ENCODE measurements around the gene MAFF. TPM values are rescaled to one million over a fixed set of nuclear protein-coding genes. Genes with fewer than 3 reads are reported as not detected.

The MAFF gene
- total and polyA plus RNA-seq, 2 donors (not counting 1 experiment from before 2014, with no cell fraction given), result 8.8 to 26.3 TPM

DNA sequence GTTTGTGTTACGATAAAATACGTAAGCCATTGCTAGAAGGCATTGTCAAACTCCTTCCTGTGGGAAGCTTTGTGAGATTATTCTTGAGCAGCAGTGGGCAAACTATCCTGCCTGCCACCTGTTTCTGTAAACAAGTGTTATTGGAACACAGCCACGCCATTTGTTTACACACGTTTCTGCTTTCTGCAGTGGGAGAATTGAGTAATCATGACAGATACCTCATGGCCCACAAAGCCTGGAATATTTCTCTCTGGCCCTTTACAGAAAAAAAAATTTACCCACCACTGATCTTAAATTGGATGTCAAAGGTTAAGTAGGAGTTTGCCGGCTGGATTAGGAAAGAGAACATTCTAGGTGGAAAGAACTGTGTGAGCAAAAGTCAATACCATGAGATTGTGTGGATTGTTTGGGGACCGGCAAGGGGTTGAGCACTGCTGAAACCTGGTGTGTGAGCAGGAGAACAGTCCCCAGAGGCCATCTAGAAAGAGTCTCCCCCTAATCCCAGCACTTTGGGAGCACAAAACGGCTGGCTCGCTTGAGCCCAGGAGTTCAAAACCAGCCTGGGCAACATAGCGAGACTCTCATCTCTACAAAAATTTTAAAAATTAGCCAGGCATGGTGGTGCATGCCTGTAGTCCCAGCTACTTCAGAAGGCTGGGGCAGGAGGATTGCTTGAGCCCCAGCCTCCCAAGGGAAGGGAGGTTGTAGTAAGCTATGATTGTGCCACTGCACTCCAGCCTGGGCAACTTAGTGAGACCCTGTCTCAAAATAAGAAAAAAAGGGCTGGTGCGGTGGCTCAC lies 14.2 kb upstream of the MAFF start:
- peak in 1 of 2 donors; percentile 61 for DNase-seq (ENCODE audit: low read depth in 2 of 2)
- H4K20me1 ChIP-seq (ENCODE audit: control insufficient read depth, extremely low read depth, insufficient read depth, low read length), result no peaks in the 10 kb centered on the region
- H3K4me2 ChIP-seq (ENCODE audit: extremely low read depth, insufficient read depth, low read length), result no peak overlapping the region

DNA sequence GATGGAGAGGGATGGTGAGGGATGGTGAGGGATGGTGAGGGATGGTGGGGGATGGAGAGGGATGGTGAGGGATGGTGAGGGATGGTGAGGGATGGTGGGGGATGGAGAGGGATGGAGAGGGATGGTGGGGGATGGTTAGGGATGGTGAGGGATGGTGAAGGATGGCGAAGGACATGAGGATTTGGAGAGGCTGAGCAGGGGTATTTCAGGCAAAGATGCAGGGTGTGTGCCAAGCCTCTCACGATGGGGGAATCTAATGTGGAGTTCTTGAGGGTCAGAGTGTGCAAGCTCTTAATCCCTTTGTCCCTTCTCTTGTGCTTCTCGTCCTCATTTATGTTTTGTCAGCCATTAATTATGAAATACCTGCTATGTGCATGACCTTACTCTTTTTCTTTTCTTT lies 12.7 kb upstream of the MAFF start:
- Histone ChIP-seq H4K20me1 (ENCODE audit: control insufficient read depth, extremely low read depth, insufficient read depth, low read length) (no peaks in the 10 kb centered on the region), H2AFZ (ENCODE audit: low read length) (no peak overlapping the region), H3K9ac (ENCODE audit: insufficient read depth, low read length) (no peak overlapping the region), H3K4me3 (replicated peaks in 1 of 4; ENCODE audit: control extremely low read depth in 1 of 4, insufficient read depth in 1 of 4, low read depth in 3 of 4, low read length in 4 of 4) (no peak overlapping the region), H3K36me3 (ENCODE audit: control insufficient read depth, insufficient read depth, low read length) (no peaks in the 10 kb centered on the region), H3K79me2 (ENCODE audit: control insufficient read depth, insufficient read depth, low read length) (no peaks in the 10 kb centered on the region), H3K9me3 (ENCODE audit: control insufficient read depth, insufficient read depth, low read depth, low read length) (no peaks in the 10 kb centered on the region), H3K27me3 (ENCODE audit: control insufficient read depth, insufficient read depth, low read length) (no peaks in the 10 kb centered on the region), H3K4me2 (ENCODE audit: extremely low read depth, insufficient read depth, low read length) (no peak overlapping the region), H3K4me1 (ENCODE audit: control insufficient read depth, extremely low read depth, insufficient read depth, low read length) (peaks cover 4% of the 10 kb centered on the region), H3K27ac (ENCODE audit: insufficient read depth, low read length) (no peak overlapping the region)
- DNase-seq (ENCODE audit: low read depth in 2 of 2), result no peak
- TF ChIP-seq EZH2 (IDR thresholded peaks at IDR 0.05; ENCODE audit: low read length, missing control alignments), result no peak
- TF ChIP-seq CTCF (conservative IDR thresholded peaks at IDR 0.05 in 1 of 2, IDR thresholded peaks at IDR 0.05 in 1 of 2; ENCODE audit: low read depth in 1 of 2, low read length in 2 of 2), result no peak

More for the DNA sequence above, 14.2 kb upstream of the MAFF start:
- peaks cover 2% of the 10 kb centered on the region for H3K4me1 ChIP-seq (ENCODE audit: control insufficient read depth, extremely low read depth, insufficient read depth, low read length)
- H3K27ac ChIP-seq (ENCODE audit: insufficient read depth, low read length), result no peak overlapping the region
- TF ChIP-seq EZH2 (IDR thresholded peaks at IDR 0.05; ENCODE audit: low read length, missing control alignments), result no peak
- TF ChIP-seq CTCF (conservative IDR thresholded peaks at IDR 0.05 in 1 of 2, IDR thresholded peaks at IDR 0.05 in 1 of 2; ENCODE audit: low read depth in 1 of 2, low read length in 2 of 2), result no peak
- no peaks in the 10 kb centered on the region for H3K27me3 ChIP-seq (ENCODE audit: control insufficient read depth, insufficient read depth, low read length)
- H3K36me3 ChIP-seq (ENCODE audit: control insufficient read depth, insufficient read depth, low read length), result no peaks in the 10 kb centered on the region
- H3K9ac ChIP-seq (ENCODE audit: insufficient read depth, low read length), result no peak overlapping the region
- no peak overlapping the region for H3K4me3 ChIP-seq (replicated peaks in 1 of 4; ENCODE audit: control extremely low read depth in 1 of 4, insufficient read depth in 1 of 4, low read depth in 3 of 4, low read length in 4 of 4)
- no peaks in the 10 kb centered on the region for H3K9me3 ChIP-seq (ENCODE audit: control insufficient read depth, insufficient read depth, low read depth, low read length)
- H2AFZ ChIP-seq (ENCODE audit: low read length), result no peak overlapping the region
- H3K79me2 ChIP-seq (ENCODE audit: control insufficient read depth, insufficient read depth, low read length), result no peaks in the 10 kb centered on the region

GRCh38 chr22:38190581-38190980 lies 11.2 kb upstream of the MAFF start:
- Histone ChIP-seq H3K9ac (ENCODE audit: insufficient read depth, low read length) (no peak overlapping the region), H3K9me3 (ENCODE audit: control insufficient read depth, insufficient read depth, low read depth, low read length) (no peaks in the 10 kb centered on the region), H4K20me1 (ENCODE audit: control insufficient read depth, extremely low read depth, insufficient read depth, low read length) (no peaks in the 10 kb centered on the region), H3K36me3 (ENCODE audit: control insufficient read depth, insufficient read depth, low read length) (no peaks in the 10 kb centered on the region), H3K4me1 (ENCODE audit: control insufficient read depth, extremely low read depth, insufficient read depth, low read length) (peaks cover 7% of the 10 kb centered on the region), H3K79me2 (ENCODE audit: control insufficient read depth, insufficient read depth, low read length) (no peaks in the 10 kb centered on the region), H3K27me3 (ENCODE audit: control insufficient read depth, insufficient read depth, low read length) (no peaks in the 10 kb centered on the region), H3K4me3 (replicated peaks in 1 of 4; ENCODE audit: control extremely low read depth in 1 of 4, insufficient read depth in 1 of 4, low read depth in 3 of 4, low read length in 4 of 4) (no peak overlapping the region), H3K27ac (ENCODE audit: insufficient read depth, low read length) (no peak overlapping the region), H3K4me2 (ENCODE audit: extremely low read depth, insufficient read depth, low read length) (no peak overlapping the region), H2AFZ (ENCODE audit: low read length) (no peak overlapping the region)
- DNase-seq (ENCODE audit: low read depth in 2 of 2), result no peak
- no peak for TF ChIP-seq EZH2 (IDR thresholded peaks at IDR 0.05; ENCODE audit: low read length, missing control alignments)
- TF ChIP-seq CTCF (conservative IDR thresholded peaks at IDR 0.05 in 1 of 2, IDR thresholded peaks at IDR 0.05 in 1 of 2; ENCODE audit: low read depth in 1 of 2, low read length in 2 of 2), result no peak

Measured in fibroblast of lung (primary cell).